DOHH2 (cell line): ENCODE data around the gene CHST13.

Experiments
- H3F3A ChIP-seq: fragments of 200-600 bp; sonication (generic), shearing (Covaris generic); 2 replicates; pipeline ENCODE4 v1.6.0; 2016; ENCODE audit warnings: antibody characterized with exemption, mild to moderate bottlenecking; ENCODE audit not compliant: control insufficient read depth, insufficient read depth
- H3K27ac ChIP-seq: fragments of 200-600 bp; sonication (generic); 2 replicates; pipeline ENCODE4 v1.5.1; 2014; ENCODE audit warnings: low read depth, mild to moderate bottlenecking, low read length, moderate library complexity
- H3K27me3 ChIP-seq: fragments of 200-600 bp; sonication (generic); 2 replicates; pipeline ENCODE4 v1.6.1; 2014; ENCODE audit warnings: mild to moderate bottlenecking, low read length, mixed read lengths; ENCODE audit not compliant: control insufficient read depth
- H3K36me3 ChIP-seq: fragments of 200-600 bp; sonication (generic); 2 replicates; pipeline ENCODE4 v1.6.1; 2014; ENCODE audit warnings: mild to moderate bottlenecking, low read length, moderate library complexity, mixed read lengths; ENCODE audit not compliant: control insufficient read depth
- H3K4me1 ChIP-seq: fragments of 200-600 bp; sonication (generic); 2 replicates; pipeline ENCODE4 v1.6.1; 2014; ENCODE audit warnings: mild to moderate bottlenecking, low read length, mixed read lengths; ENCODE audit not compliant: control insufficient read depth
- H3K4me2 ChIP-seq: fragments of 200-600 bp; sonication (generic); 2 replicates; pipeline ENCODE4 v1.6.0; 2014; ENCODE audit warnings: mild to moderate bottlenecking, low read length, moderate library complexity
- H3K4me3 ChIP-seq: fragments of 200-600 bp; sonication (generic); 2 replicates; pipeline ENCODE4 v1.5.1; 2014; ENCODE audit warnings: mild to moderate bottlenecking, low read length, mixed read lengths
- H3K79me2 ChIP-seq: fragments of 200-600 bp; sonication (generic); 2 replicates; pipeline ENCODE4 v1.6.1; 2014; ENCODE audit warnings: mild to moderate bottlenecking, low read length, mixed read lengths; ENCODE audit not compliant: control insufficient read depth
- H3K9me2 ChIP-seq: fragments of 200-600 bp; sonication (generic); replicated peaks from 2 replicates; pipeline ENCODE4 v1.6.1; 2014; ENCODE audit warnings: mild to moderate bottlenecking, low read length, mixed read lengths; ENCODE audit not compliant: control insufficient read depth
- H3K9me3 ChIP-seq: fragments of 200-600 bp; sonication (generic); 2 replicates; pipeline ENCODE4 v1.6.1; 2014; ENCODE audit warnings: antibody characterized with exemption, low read length, mixed read lengths; ENCODE audit not compliant: control insufficient read depth, insufficient read depth
- H4K20me1 ChIP-seq: fragments of 200-600 bp; sonication (generic); 2 replicates; pipeline ENCODE4 v1.6.0; 2014; ENCODE audit warnings: low read depth, mild to moderate bottlenecking, antibody characterized with exemption, low read length, moderate library complexity; ENCODE audit not compliant: control insufficient read depth, insufficient read depth
- EZH2phosphoT487 ChIP-seq: fragments of 200-600 bp; sonication (generic); IDR thresholded peaks from 2 replicates; pipeline ENCODE4 v1.6.1; 2017; ENCODE audit warnings: borderline replicate concordance, mild to moderate bottlenecking, antibody characterized with exemption, low read length, moderate library complexity, mixed read lengths
- TF ChIP-seq, protein P1 (sequence below): fragments of 200-600 bp; sonication (generic); IDR thresholded peaks from one replicate; pipeline ENCODE4 v1.5.1; 2014; ENCODE audit warnings: antibody characterized with exemption, mild to moderate bottlenecking, low read depth, low read length; ENCODE audit not compliant: poor library complexity, severe bottlenecking

Gene CHST13

DNA sequence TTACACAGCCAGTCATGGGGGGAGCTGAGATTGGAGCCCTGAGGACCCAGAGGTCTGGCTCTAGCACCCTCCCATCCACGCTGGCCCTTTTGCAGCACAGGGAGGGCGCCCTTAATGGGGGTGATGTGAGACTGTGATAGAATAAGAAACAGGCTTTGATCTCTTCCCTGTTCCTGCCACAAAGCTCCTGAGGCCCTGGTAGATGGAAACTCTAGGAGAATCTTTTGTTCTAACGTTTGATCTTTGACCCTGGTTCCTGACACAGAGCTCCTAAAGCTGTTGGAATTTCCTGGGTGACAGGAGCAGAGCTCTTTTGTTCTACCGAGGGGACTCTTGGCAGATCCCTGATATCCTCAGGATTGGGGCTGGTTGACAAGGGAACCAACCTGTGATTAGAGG lies 5.2 kb upstream of the CHST13 start:
- Histone ChIP-seq H4K20me1 (no peaks in the 10 kb centered on the region), H3K27me3 (no peaks in the 10 kb centered on the region), H3K9me2 (no peaks in the 10 kb centered on the region), H3K79me2 (no peaks in the 10 kb centered on the region), H3F3A (no peaks in the 10 kb centered on the region), H3K9me3 (no peaks in the 10 kb centered on the region), H3K36me3 (no peaks in the 10 kb centered on the region), H3K4me1 (no peaks in the 10 kb centered on the region), H3K4me2 (no peak overlapping the region), H3K27ac (no peak overlapping the region), H3K4me3 (no peak overlapping the region)
- TF ChIP-seq, protein P1, sequence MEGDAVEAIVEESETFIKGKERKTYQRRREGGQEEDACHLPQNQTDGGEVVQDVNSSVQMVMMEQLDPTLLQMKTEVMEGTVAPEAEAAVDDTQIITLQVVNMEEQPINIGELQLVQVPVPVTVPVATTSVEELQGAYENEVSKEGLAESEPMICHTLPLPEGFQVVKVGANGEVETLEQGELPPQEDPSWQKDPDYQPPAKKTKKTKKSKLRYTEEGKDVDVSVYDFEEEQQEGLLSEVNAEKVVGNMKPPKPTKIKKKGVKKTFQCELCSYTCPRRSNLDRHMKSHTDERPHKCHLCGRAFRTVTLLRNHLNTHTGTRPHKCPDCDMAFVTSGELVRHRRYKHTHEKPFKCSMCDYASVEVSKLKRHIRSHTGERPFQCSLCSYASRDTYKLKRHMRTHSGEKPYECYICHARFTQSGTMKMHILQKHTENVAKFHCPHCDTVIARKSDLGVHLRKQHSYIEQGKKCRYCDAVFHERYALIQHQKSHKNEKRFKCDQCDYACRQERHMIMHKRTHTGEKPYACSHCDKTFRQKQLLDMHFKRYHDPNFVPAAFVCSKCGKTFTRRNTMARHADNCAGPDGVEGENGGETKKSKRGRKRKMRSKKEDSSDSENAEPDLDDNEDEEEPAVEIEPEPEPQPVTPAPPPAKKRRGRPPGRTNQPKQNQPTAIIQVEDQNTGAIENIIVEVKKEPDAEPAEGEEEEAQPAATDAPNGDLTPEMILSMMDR = no peak
- TF ChIP-seq EZH2phosphoT487 = no peak

DNA sequence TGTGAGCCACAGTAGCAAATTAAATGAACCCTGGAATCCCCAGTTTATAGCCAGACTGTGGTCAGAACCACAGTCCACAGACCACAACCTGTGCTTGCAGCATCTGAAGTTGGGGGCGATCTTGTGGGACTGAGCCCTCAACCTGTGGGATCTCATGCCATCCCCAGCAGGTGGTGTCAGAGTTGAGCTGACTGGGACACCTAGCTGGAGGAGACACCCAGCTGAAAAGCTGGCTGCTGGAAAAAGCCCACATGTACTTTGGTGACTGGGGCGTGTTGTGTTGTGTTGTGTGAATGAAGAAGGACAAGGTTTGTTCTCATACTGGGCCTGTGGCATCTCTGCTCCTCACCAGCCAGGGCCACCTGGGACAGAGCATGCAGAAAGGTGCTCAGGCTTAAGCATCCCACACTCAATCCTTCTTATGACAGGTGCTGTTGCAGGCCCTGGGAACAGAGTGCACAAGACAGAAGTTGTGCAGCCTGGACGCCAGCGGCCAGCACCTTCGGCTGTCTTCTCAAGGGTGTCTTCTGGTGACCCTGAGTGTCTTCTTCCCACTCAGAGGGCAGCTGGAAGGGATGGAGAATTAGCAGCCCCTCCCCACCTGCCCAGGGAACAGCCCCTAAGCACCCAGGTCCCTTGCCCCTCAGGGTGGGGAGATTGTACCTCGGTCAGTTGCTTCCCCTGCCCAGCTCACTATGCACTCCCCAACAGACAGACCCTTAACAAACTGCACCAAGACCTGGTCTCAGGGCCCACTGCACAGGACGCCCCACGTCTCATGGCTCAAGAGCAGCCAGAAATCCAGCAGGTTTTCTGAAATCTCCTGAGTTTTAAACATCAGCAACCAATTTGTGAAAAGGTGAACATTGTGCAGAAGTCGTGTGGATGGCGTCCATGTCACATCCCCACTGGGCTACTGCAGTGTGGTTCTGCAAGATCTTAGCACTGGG lies 4.2 kb upstream of the CHST13 start:
- H3K4me3 ChIP-seq = no peak overlapping the region
- no peaks in the 10 kb centered on the region for H4K20me1 ChIP-seq
- H3K9me2 ChIP-seq = no peaks in the 10 kb centered on the region
- TF ChIP-seq, protein P1 = no peak
- TF ChIP-seq EZH2phosphoT487 = no peak
- H3F3A ChIP-seq = no peaks in the 10 kb centered on the region
- no peak overlapping the region for H3K4me2 ChIP-seq
- H3K4me1 ChIP-seq = no peaks in the 10 kb centered on the region
- H3K27ac ChIP-seq = no peak overlapping the region
- H3K27me3 ChIP-seq = no peaks in the 10 kb centered on the region
- no peaks in the 10 kb centered on the region for H3K9me3 ChIP-seq
- no peaks in the 10 kb centered on the region for H3K79me2 ChIP-seq
- no peaks in the 10 kb centered on the region for H3K36me3 ChIP-seq

DNA sequence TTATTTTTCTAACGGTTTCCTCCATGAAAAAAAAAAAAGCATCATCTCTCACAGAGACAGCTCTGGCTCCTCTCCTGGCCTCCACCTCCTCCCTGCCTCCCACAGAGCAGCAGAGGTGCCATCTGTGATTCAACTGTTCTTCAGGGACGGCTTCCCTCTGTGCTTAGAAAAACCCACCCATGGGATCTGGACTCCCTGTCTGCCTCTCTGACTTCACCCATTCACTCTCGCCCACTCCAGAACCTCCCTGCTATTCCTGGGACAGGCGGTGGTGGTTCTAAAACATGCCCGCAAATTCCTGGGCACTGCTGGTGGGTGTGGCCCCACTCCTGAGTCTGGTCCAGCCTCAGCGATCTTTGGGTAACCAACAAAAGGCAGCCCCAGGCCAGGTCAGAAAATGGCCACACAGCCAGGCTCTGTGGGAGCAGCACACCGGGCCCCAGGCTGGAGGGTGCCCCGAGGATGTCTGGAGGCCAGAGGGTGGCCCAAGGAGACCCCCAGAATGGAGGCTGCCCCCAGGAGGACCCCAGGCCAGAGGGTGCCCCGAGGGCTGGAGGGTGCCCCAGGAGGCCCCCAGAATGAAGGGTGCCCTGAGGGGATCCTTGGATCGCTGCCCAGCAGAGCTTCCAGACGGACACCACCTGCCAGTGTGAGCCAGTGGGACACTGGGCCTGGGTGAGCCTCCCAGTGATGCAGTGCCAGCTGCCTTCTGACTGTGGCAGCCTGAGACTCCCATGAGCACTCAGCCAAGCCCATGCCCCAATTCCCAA lies 2.6 kb upstream of the CHST13 start:
- H3K79me2 ChIP-seq = no peaks in the 10 kb centered on the region
- H3K27me3 ChIP-seq = no peaks in the 10 kb centered on the region
- TF ChIP-seq, protein P1 = no peak
- no peak for TF ChIP-seq EZH2phosphoT487
- no peaks in the 10 kb centered on the region for H3K9me2 ChIP-seq
- H3F3A ChIP-seq = no peaks in the 10 kb centered on the region
- H3K27ac ChIP-seq = no peak overlapping the region
- H3K4me2 ChIP-seq = no peak overlapping the region
- H3K9me3 ChIP-seq = no peaks in the 10 kb centered on the region
- H3K4me3 ChIP-seq = no peak overlapping the region
- H3K4me1 ChIP-seq = no peaks in the 10 kb centered on the region
- H3K36me3 ChIP-seq = no peaks in the 10 kb centered on the region
- H4K20me1 ChIP-seq = no peaks in the 10 kb centered on the region
